Dermis blood vessel endothelial cell (primary cell): Measurements from ENCODE around the gene RNF44. TPM values are rescaled to one million over a fixed set of nuclear protein-coding genes. Genes with fewer than 3 reads are reported as not detected.

Experiments used
- DNase-seq: peaks from one replicate; pipeline ENCODE4 v3.0.0; 2010
- total RNA-seq: library from RNA; depleted of rRNA; stranded (reverse); fragments of >200 nt; gene quantifications from 2 replicates; pipeline ENCODE4 v1.2.3, GENCODE V29; 2014

Gene RNF44
- 4.1 and 8.6 TPM in 2 replicates for total RNA-seq

DNA sequence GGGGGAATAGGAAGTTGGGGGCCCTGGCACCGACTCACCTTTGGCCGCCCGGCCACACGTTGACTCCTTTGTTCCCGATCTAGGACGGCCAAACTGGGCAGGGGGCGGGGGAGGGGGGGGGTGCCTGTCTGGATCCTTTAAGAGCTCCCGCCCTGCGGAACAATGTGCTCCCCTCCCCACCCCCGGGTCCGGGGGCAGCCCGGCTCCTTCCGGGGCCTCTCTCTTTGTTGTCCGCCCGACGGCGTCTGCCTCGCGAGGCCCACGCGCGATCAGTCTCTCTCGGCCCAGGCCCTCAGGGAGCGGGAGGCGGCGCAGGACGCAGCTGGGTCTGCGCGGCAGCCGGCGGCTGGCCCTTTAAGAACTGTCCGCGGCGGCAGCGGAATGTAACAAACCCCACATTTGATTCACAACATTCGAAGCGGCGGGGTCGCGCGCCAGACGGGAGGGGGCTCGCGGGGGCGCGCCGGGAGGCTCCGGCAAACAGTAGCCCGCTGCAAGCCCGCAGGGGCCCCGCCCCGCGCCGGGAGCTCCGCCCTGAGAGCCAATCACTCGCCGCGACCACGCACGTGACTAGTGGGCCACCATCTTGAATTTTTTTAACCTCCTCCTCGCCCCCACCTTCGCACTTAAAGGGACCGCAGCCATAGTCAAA, at the start of gene RNF44:
Gene RNF44, minus strand, starts transcription at position 501 of the 652 bp plus-strand sequence. CDS start 4,930 bp downstream, outside the sequence.
- DNase-seq: peak; percentile 98

DNA sequence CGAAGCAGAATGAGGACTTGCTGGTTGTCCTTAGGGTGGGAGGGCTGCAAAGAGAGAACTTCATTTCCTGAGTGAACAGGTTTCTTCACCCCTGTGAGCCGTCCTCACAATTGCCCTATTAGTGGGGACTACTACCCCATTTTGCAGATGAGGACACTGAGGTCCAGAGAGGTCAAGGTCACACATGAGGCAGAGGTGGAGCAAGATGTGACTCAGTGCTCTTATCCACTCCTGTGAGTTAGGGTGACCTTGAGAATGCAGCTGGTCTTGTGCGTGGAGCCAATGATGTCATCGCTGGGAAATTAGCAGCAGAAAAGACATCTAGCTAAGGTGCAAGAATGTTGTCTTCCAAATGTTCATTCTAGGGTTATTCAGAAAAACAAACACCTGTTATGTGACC, 45.9 kb upstream of the RNF44 start:
- DNase-seq: peak; percentile 7

DNA sequence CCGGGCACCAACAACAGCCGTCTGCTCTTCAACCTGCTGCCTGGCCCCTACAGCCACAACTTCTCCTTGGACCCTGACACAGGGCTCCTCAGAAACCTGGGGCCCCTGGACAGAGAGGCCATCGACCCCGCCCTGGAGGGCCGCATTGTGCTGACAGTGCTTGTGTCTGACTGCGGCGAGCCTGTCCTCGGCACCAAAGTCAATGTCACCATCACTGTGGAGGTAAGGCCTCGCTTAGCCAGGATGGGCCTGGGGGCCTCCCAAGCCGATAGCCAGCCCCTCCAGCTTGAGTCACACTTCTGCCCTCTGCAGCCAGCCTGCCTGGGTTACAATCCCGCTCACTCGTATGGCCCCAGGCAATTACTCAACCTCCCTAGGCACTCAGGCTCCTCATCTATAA, 44.2 kb upstream of the RNF44 start:
- DNase-seq: no peak

DNA sequence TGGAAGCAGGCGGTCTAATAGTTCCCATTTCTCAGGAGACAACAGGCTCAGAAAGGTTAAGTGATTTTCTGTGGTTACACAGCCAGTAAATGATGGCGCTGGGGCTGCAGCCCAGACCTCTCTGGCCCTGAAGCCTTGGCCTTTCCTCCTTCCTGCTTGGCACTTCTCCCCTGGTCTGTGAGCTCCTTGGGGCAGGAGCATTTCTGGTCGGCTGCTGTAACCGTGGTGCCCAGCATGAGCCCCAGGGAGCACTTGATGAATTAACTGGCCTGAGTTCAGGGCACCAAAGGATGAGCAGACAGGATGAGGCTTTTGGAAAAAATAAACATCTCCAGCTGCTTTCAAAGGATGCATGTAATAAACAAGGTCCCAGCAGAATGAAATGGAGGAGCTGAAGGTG, 42.1 kb upstream of the RNF44 start:
- no peak for DNase-seq

DNA sequence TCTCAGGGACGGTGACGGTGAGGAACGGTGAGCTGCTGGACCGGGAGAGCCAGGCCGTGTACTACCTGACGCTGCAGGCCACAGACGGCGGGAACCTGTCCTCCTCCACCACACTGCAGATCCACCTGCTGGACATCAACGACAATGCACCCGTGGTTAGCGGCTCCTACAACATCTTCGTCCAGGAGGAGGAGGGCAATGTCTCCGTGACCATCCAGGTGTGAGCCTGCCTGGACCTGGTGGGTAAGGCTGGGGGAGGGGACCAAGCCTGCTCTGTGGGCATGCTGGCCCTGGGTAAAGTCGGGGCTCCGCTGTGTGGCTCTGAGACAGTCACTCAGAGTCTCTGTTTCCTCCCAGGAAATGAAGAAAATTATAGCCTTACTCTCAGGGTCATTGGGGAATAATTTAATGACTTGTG, 41.2 kb upstream of the RNF44 start:
- DNase-seq: peak; percentile 72

DNA sequence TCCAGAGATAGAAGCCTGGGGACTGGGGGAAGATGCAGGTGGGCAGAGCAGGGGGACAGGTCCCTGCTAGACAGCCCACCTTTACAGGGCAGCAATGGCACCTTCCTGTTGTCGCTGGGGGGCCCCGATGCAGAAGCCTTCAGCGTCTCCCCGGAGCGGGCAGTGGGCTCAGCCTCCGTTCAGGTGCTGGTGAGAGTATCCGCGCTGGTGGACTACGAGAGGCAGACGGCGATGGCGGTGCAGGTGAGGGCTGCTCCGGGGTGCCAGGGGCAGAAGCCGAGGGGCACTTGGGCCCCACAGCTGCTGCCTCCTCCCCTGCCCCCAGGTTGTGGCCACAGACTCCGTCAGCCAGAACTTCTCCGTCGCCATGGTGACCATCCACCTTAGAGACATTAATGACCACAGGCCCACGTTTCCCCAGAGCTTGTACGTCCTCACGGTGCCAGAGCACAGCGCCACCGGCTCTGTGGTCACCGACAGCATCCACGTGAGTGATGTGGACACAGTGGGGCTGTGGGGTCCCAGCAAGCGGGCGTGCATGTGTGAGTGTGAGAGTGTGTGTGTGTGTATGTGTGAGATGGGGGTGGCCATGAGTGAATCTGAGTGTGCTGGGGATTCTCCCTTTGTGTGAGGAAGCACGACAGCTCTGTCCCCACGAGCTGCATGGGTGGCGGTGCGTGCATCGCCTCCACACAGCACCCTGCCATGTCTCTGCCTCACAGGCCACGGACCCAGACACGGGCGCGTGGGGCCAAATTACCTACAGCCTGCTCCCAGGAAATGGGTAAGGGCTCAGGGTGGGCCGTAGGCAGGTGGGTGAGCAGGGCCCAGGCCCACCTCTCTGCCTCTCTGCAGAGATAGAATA, 40.3 kb upstream of the RNF44 start:
- no peak for DNase-seq

DNA sequence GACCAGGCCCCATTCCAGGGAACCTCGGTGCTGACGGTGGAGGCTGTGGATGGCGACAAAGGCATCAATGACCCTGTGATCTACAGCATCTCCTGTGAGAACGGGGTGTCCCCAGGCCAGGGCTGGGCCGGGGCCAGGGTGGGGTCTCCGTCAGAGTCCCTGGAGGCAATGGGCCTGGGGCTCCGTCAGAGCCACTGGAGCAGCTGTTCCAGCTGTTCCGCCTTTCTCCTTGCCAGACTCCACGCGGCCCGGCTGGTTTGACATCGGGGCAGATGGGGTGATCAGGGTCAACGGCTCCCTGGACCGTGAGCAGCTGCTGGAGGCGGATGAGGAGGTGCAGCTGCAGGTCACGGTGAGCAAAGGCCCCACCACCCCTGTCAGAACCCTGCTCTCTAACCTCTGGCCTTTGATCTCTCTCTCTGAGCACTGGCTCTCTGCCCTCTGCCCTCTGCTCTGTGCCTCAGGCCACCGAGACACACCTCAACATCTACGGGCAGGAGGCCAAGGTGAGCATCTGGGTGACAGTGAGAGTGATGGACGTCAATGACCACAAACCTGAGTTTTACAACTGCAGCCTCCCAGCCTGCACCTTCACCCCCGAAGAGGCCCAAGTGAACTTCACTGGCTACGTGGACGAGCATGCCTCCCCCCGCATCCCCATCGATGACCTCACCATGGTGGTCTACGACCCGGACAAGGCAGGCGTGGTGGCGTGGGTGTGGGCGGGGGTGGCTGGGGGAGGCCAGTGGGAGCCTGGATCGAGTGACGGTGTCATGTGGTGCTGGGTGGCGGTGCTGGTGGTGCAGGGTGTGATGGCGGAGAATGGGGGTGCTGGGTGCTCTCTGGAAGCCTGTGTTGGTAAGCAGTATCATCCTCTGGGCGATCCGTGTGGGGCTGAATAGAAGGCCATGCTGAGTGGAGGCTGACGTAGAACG, 38.6 kb upstream of the RNF44 start:
- DNase-seq: no peak

DNA sequence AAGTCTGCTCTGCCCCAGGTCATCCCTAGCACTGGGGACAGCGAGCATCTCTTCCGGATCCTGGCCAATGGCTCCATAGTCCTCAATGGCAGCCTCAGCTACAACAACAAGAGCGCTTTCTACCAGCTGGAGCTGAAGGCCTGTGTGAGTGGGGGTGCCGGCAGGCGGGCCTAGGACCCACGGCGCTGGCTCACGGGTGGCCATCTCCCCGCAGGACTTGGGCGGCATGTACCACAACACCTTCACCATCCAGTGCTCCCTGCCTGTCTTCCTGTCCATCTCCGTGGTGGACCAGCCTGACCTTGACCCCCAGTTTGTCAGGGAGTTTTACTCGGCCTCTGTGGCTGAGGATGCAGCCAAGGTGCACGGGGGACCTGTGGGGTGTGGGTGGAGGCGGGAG, 37.9 kb upstream of the RNF44 start:
- DNase-seq: no peak

DNA sequence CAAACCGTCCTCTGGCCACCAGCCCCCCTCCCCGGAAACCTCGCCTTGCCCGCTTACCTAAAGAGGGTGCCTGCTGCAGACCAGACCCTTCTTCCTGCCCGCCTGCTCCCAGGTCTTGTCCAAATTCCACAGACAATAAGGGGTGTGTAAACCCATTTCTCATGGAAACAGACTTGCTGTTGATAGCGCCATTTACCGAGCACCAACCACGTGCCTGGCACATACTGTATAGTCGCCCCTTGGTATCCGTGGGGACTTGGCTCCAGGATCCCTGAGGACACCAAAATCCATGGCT, 37.0 kb upstream of the RNF44 start:
- no peak for DNase-seq

DNA sequence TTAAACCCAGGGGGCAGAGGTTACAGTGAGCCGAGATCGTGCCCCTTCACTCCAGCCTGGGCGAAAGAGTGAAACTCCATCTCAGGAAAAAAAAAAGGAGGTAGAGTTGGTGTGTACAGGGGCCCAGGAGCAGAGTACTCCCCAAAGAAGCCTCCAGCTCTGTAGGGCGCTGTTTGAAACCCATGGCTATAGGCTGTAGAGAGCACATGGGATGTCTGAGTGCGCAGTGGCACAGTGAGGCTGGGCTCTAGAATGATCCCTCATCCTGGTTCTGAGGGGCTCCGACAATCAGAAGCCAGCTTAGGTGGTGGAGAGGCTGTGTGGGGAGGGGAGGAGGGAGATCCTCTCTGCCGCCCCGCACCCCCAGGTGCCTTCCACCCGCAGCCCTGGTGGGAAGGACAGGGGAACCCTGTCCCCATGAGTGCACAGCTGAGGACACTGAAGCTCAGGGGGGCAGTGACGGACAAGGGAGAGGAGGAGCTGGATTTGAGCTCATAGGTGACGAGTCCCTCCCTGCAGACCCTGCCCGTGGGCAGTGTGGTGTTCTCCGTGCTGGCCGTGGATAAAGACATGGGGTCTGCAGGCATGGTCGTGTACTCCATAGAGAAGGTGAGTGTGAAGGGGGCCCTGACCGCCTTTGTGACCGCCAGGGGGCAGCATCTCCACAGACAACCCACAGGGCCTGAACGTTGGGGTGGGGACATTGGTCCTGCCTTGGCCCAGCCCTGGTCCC, 36.5 kb upstream of the RNF44 start:
- peak; percentile 79 for DNase-seq

DNA sequence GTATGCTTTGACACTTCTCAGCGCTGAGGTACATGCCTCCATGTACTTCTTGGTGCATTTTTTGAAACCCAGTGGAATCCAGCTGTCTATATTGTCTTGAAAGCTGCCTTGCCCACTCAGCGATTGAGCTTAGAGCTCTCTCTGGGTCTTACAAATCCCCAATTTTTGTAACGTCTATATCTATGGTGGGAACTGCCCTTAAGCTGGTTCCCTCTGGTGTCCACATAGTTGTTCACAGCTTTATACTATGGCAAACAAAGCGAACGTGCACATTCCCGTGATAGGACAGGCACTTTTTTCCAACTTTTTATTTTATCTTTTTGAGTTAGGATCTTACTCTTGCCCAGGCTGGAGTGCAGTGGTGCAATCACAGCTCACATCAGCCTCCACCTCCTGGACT, 32.8 kb upstream of the RNF44 start:
- peak; percentile 34 for DNase-seq

DNA sequence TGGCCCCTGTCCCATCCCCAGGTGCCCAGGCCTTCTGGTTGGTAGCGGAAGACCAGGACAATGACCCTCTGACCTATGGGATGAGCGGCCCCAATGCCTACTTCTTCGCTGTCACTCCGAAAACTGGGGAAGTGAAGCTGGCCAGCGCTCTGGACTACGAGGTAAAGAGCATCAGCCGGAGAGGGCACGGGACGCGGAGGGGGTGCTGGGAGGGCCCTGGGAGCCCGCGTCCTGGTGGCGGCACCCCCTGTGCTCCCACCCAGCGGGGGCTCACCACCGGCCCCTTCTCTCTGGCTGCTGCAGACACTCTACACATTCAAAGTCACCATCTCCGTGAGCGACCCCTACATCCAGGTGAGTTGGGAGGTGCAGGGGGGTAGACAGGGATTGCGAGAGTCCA, 31.5 kb upstream of the RNF44 start:
- no peak for DNase-seq

DNA sequence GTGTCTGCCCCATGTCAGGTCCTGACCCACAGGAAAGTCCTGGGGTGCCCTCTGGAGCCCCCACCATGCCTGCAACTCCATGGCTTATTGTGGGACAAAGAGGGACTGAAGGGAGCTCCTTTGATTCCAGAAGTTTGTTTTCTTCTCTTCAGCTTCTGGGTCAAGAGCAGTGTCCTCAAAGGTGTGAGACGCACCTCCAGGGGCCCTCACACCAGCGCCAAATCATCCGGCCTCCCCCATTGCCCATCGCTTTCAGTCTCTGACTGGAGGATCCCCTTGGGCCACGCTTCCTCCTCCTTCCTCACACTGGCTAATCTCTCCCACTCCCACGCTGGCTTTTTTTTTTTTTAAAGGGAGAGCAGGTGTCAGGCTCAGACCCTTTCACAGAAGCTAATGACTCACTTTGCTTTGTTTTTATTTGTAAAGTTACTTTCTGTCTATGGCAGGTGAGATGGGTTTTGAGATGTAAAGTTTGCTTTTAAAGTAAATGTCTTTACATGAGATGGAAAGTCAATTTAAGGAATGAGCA, 28.6 kb upstream of the RNF44 start:
- no peak for DNase-seq

DNA sequence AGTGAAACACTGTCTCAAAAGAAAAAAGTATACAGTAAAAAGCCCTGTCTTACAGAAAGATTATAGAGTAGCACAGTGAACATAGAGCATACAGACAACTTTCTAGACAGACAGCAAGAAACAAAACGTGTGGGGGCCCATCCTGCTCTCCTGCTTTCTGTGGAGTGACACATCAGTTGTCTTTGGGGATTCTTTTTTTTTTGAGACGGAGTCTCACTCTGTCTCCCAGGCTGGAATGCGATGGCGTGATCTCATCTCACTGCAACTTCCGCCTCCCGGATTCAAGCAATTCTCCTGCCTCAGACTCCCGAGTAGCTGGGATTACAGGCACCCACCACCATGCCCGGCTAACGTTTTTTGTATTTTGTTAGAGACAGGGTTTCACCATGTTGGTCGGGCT, 26.8 kb upstream of the RNF44 start:
- DNase-seq: no peak

DNA sequence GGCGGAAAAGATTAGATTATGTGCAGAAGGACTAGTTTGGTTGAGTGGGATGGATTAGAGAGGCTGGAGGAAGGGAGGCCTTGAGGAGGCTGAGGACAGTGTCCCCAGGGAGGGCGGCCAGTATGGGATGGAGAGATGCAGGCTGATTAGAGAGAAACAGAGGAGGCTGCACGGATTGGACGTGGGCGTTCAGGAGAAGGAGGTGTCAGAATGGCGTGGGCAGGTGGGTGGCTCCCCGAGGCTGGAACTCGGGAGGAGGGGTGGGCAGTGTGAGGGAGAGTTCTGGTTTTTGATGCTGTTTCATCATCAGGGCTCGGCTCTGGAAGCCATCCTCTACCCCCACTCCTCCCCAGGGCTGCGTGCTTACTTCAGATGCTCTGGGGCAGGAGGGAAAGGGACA, 25.0 kb upstream of the RNF44 start:
- DNase-seq: no peak

DNA sequence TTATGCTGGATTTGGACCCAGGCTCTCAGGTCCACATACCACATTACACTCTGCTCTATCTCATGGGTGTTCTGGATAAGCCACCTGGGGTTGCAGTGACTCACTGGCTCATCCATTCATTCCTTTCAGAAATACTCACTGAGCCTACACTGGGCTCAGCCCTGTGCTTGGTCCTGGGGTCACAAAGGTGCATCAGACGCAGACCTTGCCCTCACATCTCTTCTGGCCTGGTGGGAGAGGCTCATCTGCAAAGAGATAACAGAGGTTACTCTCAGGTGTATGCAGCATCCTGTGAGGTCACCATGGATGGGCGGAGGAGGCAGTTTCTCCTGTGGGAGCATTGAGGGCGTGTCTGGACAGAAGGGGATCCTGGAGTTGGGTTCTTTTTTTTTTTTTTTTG, 24.1 kb upstream of the RNF44 start:
- no peak for DNase-seq

DNA sequence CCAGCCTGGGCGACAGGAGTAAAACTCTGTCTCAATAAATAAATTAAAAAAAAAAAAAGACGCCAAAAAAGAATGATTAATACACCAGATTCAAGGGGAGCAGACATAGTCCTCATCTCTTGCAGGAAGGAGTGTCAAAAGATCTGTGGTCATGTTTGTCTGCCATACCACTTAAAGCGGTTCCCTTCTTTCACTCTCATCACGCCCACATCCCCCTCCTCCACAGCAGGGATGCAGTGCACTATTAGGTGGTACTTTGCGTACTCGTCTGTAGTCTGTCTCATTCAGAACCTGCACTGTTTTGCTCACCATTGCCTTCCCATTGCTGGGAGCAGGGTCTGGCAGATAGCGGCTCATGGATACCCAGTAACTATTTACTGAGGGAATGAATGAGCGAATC, 23.2 kb upstream of the RNF44 start:
- no peak for DNase-seq

DNA sequence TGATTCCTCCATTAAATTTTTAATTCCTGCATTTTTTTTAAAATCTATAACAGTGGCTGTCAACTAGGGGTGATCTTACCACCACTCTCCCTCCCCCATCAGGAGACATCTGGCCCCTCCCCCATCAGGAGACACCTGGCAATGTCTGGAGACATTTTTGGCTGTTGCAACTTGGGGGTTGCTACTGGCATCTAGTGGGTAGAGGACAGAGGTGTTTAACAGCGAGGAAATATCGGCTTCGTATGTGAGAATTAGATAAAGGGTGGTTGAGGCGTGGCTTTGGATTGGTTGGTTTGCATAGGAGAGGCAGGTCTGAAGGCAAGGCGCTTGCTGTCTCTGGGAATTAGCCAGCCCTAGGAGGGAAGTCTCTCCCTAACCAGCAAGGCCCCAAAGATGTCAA, 22.5 kb upstream of the RNF44 start:
- no peak for DNase-seq

DNA sequence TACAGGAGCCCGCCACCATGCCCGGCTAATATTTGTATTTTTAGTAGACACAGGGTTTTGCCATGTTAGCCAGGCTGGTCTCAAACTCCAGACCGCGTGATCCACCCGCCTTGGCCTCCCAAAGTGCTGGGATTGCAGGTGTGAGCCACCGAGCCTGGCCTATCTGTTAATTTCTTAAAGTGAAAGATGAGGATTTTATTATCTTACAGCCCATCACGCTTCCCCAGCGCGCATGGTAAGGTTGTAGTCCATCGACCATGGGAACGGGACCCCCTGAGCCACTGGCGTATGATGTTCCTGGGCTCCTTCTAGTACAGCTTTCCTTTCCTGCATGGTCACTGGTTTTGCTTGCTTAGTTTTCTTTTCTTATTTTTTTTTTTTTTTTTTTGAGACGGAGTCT, 20.6 kb upstream of the RNF44 start:
- no peak for DNase-seq

DNA sequence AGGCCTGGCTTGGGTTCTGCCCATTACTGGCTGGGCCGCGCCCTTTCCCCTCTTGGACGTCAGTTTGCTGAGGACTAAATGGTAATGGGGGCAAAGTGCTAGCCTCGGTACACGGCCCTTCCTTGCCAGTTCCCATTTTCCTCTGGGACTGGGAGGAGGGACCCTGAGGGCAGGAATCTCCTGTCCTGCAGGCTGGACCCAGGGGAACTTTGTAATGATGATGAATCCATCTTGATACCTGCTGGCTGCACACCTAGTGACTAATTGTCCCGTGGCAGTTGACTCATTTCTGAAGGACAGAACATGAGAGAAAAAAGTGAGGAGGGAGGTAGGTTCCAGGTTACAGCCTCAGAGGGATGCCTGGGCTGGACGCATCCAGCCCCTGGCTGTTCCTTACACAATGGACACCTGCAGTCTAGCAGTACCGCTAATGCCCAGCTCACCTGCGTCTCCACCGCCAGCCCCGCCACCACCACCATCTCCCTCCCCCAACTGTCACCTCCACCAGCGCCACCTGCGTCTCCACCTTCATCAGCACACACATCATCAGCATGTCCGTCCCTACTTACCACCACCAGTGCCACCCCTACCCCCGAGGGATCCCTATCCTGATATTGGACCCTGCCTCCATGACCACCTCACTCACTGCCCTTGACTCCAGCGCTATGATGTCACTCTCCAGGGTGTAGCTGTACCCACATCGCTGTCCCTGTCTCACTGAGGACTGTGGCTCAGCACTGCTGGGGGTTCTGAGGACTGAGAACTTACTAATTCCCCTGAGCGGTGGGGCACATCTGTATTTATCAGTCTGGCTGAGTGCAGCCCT, 16.3 kb upstream of the RNF44 start:
- DNase-seq: no peak

DNA sequence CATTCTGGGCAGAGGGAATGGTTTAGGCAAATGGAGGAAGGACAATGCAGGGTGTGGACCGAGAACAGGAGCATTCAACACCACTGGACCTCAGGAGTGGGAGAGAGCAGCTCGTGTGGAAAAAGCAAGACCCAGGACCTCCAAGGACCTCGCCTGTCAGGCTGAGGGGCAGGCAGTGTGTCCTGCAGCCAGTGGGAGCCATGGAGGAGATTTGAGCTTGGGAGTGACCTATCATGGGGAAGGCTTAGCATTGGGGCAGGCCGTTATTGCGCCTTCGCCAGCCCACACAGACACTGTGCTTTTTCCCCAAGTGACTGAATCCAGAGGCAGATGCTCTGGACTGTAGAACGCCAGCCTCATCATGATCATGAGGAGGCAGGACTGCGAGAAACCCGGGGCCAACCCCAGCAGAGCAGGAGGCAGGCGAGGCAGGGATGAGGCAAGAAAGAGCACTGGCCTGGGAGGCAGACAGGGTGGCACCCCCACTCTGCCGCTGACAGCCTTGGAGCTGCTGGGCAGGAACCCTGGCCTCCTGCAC, 15.2 kb upstream of the RNF44 start:
- no peak for DNase-seq
